ENCODE results near the gene ENPP6.

The ENPP6 gene

GRCh38 chr4:184067931-184068554 lies 149.6 kb downstream of the ENPP6 start:
- no peak for DNase-seq (ENCODE audit: extremely low read depth, low read depth)
- TF ChIP-seq, protein P1, sequence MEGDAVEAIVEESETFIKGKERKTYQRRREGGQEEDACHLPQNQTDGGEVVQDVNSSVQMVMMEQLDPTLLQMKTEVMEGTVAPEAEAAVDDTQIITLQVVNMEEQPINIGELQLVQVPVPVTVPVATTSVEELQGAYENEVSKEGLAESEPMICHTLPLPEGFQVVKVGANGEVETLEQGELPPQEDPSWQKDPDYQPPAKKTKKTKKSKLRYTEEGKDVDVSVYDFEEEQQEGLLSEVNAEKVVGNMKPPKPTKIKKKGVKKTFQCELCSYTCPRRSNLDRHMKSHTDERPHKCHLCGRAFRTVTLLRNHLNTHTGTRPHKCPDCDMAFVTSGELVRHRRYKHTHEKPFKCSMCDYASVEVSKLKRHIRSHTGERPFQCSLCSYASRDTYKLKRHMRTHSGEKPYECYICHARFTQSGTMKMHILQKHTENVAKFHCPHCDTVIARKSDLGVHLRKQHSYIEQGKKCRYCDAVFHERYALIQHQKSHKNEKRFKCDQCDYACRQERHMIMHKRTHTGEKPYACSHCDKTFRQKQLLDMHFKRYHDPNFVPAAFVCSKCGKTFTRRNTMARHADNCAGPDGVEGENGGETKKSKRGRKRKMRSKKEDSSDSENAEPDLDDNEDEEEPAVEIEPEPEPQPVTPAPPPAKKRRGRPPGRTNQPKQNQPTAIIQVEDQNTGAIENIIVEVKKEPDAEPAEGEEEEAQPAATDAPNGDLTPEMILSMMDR (IDR thresholded peaks at IDR 0.05; ENCODE audit: low read depth, low read length, missing control alignments), result no peak
- H3K4me3 ChIP-seq (replicated peaks; ENCODE audit: low read depth, low read length), result no peak overlapping the region

DNA sequence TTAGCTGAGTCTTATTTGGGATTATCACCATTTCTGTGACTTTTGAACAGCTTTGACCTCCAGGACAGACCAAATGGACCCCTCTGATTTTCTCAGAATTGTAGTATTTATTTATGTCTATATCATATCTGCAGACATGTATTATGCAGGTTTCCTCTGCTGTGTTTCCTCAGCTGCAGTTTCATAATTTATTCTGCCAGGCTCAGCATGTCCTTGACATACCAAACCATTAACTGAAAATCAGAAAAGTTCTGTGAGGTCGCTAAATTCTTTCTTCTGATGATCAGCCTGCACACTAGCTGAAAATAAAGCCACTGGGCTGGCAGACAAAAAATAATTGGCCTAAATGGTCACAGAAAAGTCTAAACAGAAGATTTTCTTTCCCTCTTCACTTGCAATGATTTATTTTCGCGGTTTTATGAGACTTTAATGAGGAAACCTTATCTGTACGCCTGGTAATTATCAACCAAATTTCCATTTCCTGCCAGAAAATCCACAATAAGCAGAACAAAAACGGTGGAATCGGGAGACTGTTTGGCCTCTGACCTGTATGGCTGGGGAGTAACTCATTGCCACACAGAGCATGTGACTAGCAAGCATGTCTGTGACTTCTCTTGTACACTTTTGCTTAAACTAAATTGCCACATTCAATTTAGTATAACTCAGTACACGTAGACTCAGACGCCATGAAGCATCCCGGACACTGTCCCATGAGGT lies 150.9 kb downstream of the ENPP6 start:
- TF ChIP-seq, protein P1 (IDR thresholded peaks at IDR 0.05; ENCODE audit: low read depth, low read length, missing control alignments), result no peak
- no peak overlapping the region for H3K4me3 ChIP-seq (replicated peaks; ENCODE audit: low read depth, low read length)
- no peak for DNase-seq (ENCODE audit: extremely low read depth, low read depth)

GRCh38 chr4:184064877-184065276 lies 152.8 kb downstream of the ENPP6 start:
- TF ChIP-seq, protein P1 (IDR thresholded peaks at IDR 0.05; ENCODE audit: low read depth, low read length, missing control alignments), result no peak
- DNase-seq (ENCODE audit: extremely low read depth, low read depth), result no peak
- H3K4me3 ChIP-seq (replicated peaks; ENCODE audit: low read depth, low read length), result no peak overlapping the region

DNA sequence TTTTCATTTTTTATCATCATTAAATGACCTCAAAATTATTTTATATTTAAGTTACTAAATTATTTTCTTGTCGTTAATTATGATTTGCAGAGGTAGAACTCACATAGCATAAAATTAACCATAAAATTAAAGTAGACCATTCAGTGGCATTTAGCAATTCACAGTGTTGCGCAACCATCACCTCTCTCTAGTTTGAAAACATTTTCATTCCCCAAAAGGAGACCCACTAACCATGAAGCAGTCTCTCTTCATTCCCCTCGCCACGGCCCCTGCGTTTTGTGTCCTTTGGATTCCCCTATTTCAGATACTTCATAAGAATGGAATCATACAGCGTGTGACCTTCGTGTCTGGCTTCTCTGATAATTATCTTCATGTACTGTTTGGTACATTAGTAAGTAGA lies 154.9 kb downstream of the ENPP6 start:
- no peak for DNase-seq (ENCODE audit: extremely low read depth, low read depth)
- no peak overlapping the region for H3K4me3 ChIP-seq (replicated peaks; ENCODE audit: low read depth, low read length)
- TF ChIP-seq, protein P1 (IDR thresholded peaks at IDR 0.05; ENCODE audit: low read depth, low read length, missing control alignments), result no peak

DNA sequence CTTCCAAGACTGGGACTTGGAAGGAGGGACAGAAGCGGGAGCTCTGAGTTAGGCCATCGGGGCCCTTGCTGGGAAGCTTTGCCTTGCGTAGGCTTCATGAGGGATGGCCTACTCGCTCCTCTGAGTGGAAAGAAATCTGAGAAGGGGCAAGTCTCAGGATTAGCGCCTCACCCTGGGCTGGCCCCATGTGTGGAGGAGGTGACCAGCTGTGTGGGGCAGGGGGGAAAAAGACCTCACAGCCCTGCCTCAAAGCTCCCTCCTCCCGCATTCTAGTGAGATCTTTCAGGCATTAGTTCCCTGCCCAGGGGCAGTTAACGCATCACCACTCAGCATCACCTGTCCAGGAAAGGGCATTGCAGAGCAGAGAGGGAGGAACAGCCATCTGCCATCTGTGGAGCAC lies 156.1 kb downstream of the ENPP6 start:
- TF ChIP-seq, protein P1 (IDR thresholded peaks at IDR 0.05; ENCODE audit: low read depth, low read length, missing control alignments), result no peak
- DNase-seq (ENCODE audit: extremely low read depth, low read depth), result no peak
- no peak overlapping the region for H3K4me3 ChIP-seq (replicated peaks; ENCODE audit: low read depth, low read length)

DNA sequence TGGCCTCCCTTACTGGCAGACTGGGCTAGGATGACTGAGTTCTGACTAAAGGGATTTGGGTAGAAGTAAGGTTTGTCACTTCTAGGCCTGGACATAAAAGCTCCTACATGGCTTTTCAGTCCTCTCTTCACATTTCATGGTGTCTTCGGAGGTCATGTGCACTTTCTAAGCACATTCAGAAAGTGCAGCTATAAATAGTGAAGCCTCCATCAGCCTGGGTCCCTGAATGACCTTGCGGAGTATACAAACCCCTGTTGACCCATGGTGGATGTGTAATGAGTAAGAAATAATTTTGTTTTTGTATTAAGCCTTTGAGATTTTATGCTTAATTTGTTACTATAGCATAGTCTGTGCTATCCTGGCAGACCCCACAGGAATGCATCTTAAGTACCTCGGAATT lies 158.6 kb downstream of the ENPP6 start:
- no peak overlapping the region for H3K4me3 ChIP-seq (replicated peaks; ENCODE audit: low read depth, low read length)
- TF ChIP-seq, protein P1 (IDR thresholded peaks at IDR 0.05; ENCODE audit: low read depth, low read length, missing control alignments), result no peak
- no peak for DNase-seq (ENCODE audit: extremely low read depth, low read depth)
